Measurements from ENCODE around the gene LRRC7.

LRRC7 gene

DNA sequence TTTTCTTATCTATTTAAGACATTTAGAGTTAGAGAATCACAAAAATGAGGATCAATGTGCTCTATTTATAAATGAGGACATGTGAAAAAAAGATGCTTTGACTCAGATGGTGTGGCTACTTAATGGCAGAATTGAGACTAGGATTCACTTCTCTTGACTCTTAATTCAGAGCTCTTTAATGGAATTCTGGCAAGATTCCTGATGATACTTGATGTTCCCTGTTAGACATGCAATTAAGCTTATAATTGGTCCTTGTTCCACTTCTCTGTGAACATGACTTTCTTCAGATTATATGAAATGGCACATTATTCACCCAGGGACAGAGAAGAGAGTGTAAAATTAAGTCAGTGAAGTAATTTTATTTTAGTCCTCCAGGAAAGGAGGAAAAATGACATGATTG lies 165.3 kb downstream of the LRRC7 start:
- no peak overlapping the region for H3K4me3 ChIP-seq (ENCODE audit: low read depth, low read length)
- DNase-seq (ENCODE audit: low read depth), result no peak
- TF ChIP-seq, protein P1, sequence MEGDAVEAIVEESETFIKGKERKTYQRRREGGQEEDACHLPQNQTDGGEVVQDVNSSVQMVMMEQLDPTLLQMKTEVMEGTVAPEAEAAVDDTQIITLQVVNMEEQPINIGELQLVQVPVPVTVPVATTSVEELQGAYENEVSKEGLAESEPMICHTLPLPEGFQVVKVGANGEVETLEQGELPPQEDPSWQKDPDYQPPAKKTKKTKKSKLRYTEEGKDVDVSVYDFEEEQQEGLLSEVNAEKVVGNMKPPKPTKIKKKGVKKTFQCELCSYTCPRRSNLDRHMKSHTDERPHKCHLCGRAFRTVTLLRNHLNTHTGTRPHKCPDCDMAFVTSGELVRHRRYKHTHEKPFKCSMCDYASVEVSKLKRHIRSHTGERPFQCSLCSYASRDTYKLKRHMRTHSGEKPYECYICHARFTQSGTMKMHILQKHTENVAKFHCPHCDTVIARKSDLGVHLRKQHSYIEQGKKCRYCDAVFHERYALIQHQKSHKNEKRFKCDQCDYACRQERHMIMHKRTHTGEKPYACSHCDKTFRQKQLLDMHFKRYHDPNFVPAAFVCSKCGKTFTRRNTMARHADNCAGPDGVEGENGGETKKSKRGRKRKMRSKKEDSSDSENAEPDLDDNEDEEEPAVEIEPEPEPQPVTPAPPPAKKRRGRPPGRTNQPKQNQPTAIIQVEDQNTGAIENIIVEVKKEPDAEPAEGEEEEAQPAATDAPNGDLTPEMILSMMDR (IDR thresholded peaks at IDR 0.05; ENCODE audit: control insufficient read depth, extremely low read depth, insufficient read depth), result no peak

DNA sequence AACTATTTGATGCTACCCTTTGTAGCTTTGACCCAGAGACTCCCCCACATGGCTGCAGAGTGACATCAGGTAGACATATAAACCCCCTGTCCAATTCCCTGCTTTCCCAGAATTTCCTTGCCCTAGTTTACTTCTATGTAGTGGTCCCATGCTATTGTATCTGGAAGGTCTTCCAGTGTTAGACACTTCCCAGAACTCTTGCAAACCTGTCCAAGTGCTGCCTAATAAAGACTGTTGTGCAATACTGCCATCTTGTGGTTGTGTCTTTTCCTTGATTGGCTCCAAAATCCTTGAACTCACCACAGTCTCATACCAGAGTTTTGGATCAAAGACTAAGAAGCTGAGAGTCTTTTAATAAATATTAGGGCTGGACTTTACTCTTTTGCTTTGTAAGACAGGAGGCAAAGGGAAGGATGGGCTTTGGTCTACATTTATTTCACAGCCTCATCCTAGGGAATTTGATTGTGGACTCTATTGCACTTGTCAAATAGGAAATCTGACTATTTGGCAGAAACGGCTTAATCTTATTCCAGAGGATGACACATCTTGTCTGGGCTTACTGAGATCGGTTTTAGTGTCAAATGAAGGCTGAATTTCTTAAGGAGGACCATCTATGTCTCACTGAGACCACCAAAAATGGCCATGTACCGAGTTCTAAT lies 169.9 kb downstream of the LRRC7 start:
- TF ChIP-seq, protein P1 (IDR thresholded peaks at IDR 0.05; ENCODE audit: control insufficient read depth, extremely low read depth, insufficient read depth), result peak; percentile 70
- DNase-seq (ENCODE audit: low read depth), result peak; percentile 72
- H3K4me3 ChIP-seq (ENCODE audit: low read depth, low read length), result no peak overlapping the region

- no peak for DNase-seq (ENCODE audit: low read depth)
- H3K4me3 ChIP-seq (ENCODE audit: low read depth, low read length), result no peak overlapping the region
- TF ChIP-seq, protein P1 (IDR thresholded peaks at IDR 0.05; ENCODE audit: control insufficient read depth, extremely low read depth, insufficient read depth), result no peak
These were observed 170.9 kb downstream of the LRRC7 start for GRCh38 chr1:69738458-69739250.

DNA sequence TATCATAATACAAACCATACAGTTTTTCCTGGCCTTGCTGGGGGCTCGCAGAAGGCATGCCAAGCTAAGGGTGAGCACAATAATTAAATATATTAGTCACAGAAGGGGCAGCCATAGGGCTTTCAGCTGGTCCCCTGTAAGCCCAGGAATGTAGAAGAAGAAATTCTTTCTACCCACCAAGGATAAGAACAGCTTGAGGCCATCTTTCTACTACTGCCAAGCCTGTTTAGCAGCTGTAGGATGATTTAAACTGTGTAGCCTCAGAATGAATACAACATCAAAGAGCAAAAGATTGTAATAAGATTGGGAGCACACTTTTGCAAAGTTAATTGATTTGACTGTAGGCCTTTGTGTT lies 171.5 kb downstream of the LRRC7 start:
- DNase-seq (ENCODE audit: low read depth), result no peak
- TF ChIP-seq, protein P1 (IDR thresholded peaks at IDR 0.05; ENCODE audit: control insufficient read depth, extremely low read depth, insufficient read depth), result no peak
- H3K4me3 ChIP-seq (ENCODE audit: low read depth, low read length), result no peak overlapping the region

- H3K4me3 ChIP-seq (ENCODE audit: low read depth, low read length), result no peak overlapping the region
- TF ChIP-seq, protein P1 (IDR thresholded peaks at IDR 0.05; ENCODE audit: control insufficient read depth, extremely low read depth, insufficient read depth), result no peak
- no peak for DNase-seq (ENCODE audit: low read depth)
These were observed 175.4 kb downstream of the LRRC7 start for GRCh38 chr1:69743146-69743545.

- TF ChIP-seq, protein P1 (IDR thresholded peaks at IDR 0.05; ENCODE audit: control insufficient read depth, extremely low read depth, insufficient read depth), result no peak
- no peak overlapping the region for H3K4me3 ChIP-seq (ENCODE audit: low read depth, low read length)
- DNase-seq (ENCODE audit: low read depth), result no peak
These were observed 176.7 kb downstream of the LRRC7 start for GRCh38 chr1:69744381-69744780.
